Nephron progenitor cell (in vitro differentiated cells): ENCODE data around the gene TBC1D21.

Source experiments
- DNase-seq: peaks from one replicate; pipeline ENCODE4 v3.0.0; 2021
- H3K27ac Mint-ChIP-seq: 2 replicates; pipeline ENCODE4 v1.8.0; 2021; ENCODE audit warnings: mild to moderate bottlenecking, moderate library complexity, mixed read lengths
- H3K27me3 Mint-ChIP-seq: 2 replicates; pipeline ENCODE4 v1.8.0; 2021; ENCODE audit warnings: mild to moderate bottlenecking, low read depth, mixed read lengths; ENCODE audit not compliant: poor library complexity
- H3K36me3 Mint-ChIP-seq: 2 replicates; pipeline ENCODE4 v1.8.0; 2021; ENCODE audit warnings: low read depth, mixed read lengths
- H3K4me1 Mint-ChIP-seq: 2 replicates; pipeline ENCODE4 v1.8.0; 2021; ENCODE audit warnings: mixed read lengths
- H3K4me3 Mint-ChIP-seq: 2 replicates; pipeline ENCODE4 v1.8.0; 2021; ENCODE audit warnings: mild to moderate bottlenecking, moderate library complexity, mixed read lengths
- H3K9me3 Mint-ChIP-seq: 2 replicates; pipeline ENCODE4 v1.8.0; 2021; ENCODE audit warnings: mild to moderate bottlenecking, moderate library complexity, mixed read lengths
- TF ChIP-seq, protein P1 (sequence below): fragments of 200-600 bp; sonication (generic); IDR thresholded peaks from 2 replicates; pipeline ENCODE4 v1.5.0; 2021; ENCODE audit warnings: antibody characterized with exemption

Gene TBC1D21

GRCh38 chr15:73901126-73901810 lies 27.9 kb downstream of the TBC1D21 start:
- Mint-ChIP-seq H3K4me3 (no peak overlapping the region), H3K9me3 (peaks cover 7% of the 10 kb centered on the region), H3K4me1 (peaks cover 18% of the 10 kb centered on the region), H3K27ac (no peak overlapping the region), H3K36me3 (peaks cover 6% of the 10 kb centered on the region), H3K27me3 (peaks cover 9% of the 10 kb centered on the region)
- no peak for DNase-seq
- TF ChIP-seq, protein P1, sequence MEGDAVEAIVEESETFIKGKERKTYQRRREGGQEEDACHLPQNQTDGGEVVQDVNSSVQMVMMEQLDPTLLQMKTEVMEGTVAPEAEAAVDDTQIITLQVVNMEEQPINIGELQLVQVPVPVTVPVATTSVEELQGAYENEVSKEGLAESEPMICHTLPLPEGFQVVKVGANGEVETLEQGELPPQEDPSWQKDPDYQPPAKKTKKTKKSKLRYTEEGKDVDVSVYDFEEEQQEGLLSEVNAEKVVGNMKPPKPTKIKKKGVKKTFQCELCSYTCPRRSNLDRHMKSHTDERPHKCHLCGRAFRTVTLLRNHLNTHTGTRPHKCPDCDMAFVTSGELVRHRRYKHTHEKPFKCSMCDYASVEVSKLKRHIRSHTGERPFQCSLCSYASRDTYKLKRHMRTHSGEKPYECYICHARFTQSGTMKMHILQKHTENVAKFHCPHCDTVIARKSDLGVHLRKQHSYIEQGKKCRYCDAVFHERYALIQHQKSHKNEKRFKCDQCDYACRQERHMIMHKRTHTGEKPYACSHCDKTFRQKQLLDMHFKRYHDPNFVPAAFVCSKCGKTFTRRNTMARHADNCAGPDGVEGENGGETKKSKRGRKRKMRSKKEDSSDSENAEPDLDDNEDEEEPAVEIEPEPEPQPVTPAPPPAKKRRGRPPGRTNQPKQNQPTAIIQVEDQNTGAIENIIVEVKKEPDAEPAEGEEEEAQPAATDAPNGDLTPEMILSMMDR, result no peak

- DNase-seq, result no peak
- Mint-ChIP-seq H3K36me3 (peaks cover 6% of the 10 kb centered on the region), H3K4me3 (no peak overlapping the region), H3K27ac (no peak overlapping the region), H3K9me3 (peaks cover 7% of the 10 kb centered on the region), H3K4me1 (peaks cover 18% of the 10 kb centered on the region), H3K27me3 (peaks cover 9% of the 10 kb centered on the region)
- TF ChIP-seq, protein P1, result no peak
Observed at GRCh38 chr15:73902121-73903020, 29.0 kb downstream of the TBC1D21 start.

- peaks cover 6% of the 10 kb centered on the region for H3K36me3 Mint-ChIP-seq
- peaks cover 7% of the 10 kb centered on the region for H3K9me3 Mint-ChIP-seq
- DNase-seq, result no peak
- H3K4me1 Mint-ChIP-seq, result peaks cover 16% of the 10 kb centered on the region
- H3K27me3 Mint-ChIP-seq, result peaks cover 10% of the 10 kb centered on the region
- TF ChIP-seq, protein P1, result no peak
- H3K4me3 Mint-ChIP-seq, result no peak overlapping the region
- no peak overlapping the region for H3K27ac Mint-ChIP-seq
Observed at GRCh38 chr15:73904026-73904815, 30.9 kb downstream of the TBC1D21 start.

DNA sequence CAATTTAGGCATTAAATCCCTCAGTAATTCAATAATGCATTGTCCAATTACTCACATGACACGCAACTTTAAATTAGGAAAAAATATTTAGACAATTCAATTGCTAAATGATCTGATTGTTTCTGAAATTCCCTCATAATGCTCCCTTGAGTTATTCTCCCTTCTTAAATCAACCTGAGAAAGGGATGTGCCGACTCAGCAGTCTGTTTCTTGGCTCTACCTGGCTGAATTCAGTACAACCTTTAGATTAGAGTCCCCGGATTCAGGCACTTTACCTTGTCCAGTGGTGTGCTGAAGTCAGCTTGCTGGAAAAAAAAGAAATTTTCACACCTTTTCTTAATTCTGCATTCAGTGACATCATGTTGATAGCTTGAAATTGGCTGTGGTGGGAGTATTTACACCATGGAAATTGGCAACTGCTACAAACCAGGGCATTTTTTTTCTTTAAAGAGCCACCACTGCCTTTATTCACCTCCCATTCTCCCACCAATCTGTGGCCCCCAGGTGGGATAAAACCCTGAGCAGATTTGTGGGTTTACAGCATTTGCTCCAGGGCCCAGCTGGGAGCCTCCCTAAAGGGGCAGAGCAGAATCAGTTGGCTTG lies 32.0 kb downstream of the TBC1D21 start:
- H3K27ac Mint-ChIP-seq, result no peak overlapping the region
- peaks cover 13% of the 10 kb centered on the region for H3K4me1 Mint-ChIP-seq
- DNase-seq, result no peak

More for the DNA sequence above, 32.0 kb downstream of the TBC1D21 start:
- TF ChIP-seq, protein P1, result no peak
- Mint-ChIP-seq H3K9me3 (peaks cover 7% of the 10 kb centered on the region), H3K36me3 (peaks cover 6% of the 10 kb centered on the region), H3K27me3 (peaks cover 10% of the 10 kb centered on the region), H3K4me3 (no peak overlapping the region)
